T47D (cell line): ENCODE measurements around the gene DIP2C.
"Not testable (repeated sequence)": the region's sequence is repeated elsewhere in the genome, so short reads cannot be mapped to it uniquely, and the experiment has no call there.

Experiments
- DNase-seq, 2 experiments: peaks; one replicate each; pipeline versions ENCODE4 v3.0.0 to v3.0.0-alpha.2; 2011 to 2012; ENCODE audit warnings: low read depth in 1 of 2, low spot score in 1 of 2
- JUND ChIP-seq: IDR thresholded peaks from 2 replicates; pipeline ENCODE4 v1.6.1; 2012; ENCODE audit warnings: low read depth
- in situ Hi-C: cut with HindIII; loops from 2 replicates; pipeline ENCODE4 v1.10.0; 2016; ENCODE audit warnings: low sequenced_read_pairs, low pct_unique_long_range_greater_than_20kb

DIP2C gene

DNA sequence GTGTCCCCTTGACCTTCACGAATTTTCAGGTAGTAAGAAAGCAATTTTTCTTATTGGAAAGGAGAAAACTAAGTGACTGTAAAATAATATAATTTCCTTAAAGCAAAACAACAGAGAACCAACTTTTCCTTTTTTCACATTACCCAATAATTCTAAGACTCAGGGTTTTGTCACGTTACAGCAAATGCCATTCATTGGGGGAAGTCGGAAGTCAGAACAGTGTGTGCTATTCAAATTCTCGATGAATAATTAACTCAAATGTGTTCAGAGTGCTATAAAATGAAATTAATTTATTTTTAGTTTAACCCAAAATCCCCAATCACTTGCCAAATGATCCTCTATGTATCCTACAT is 40.0 kb downstream of the DIP2C start:
- DNase-seq, result no peak
- in situ Hi-C loops, result no loop called here

DNA sequence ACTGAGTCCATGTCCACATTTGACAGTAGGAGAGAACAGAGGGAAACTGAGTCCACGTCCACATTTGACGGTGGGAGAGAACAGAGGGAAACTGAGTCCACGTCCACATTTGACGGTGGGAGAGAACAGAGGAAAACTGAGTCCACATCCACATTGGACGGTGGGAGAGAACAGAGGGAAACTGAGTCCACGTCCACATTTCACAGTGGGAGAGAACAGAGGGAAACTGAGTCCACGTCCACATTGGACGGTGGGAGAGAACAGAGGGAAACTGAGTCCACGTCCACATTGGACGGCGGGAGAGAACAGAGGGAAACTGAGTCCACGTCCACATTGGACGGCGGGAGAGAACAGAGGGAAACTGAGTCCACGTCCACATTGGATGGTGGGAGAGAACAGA is 42.4 kb downstream of the DIP2C start:
- in situ Hi-C loops, DNase-seq: not testable (repeated sequence)

More for the DNA sequence above, 40.0 kb downstream of the DIP2C start:
- TF ChIP-seq JUND, result no peak

DNA sequence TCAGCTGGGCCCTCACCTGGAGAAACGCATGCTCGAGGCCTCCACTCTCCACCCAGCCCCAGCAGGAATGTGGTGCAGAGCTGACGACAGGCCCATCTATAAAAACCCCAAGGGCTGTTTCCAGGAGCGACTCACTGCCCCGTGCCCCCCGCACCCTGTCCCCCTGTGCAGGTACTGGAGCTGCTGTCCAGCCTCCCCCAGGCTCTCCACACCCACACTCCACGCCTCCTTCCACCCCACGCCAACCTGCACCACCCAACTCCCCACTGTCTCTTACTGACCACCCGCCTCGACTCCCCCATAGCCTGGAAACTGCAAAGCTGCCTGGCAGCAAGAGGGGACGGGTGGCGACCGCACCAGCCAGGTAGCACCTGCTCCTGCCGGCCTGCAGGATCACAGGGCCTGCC is 43.3 kb downstream of the DIP2C start:
- no peak for DNase-seq
- in situ Hi-C loops, result no loop called here

DNA sequence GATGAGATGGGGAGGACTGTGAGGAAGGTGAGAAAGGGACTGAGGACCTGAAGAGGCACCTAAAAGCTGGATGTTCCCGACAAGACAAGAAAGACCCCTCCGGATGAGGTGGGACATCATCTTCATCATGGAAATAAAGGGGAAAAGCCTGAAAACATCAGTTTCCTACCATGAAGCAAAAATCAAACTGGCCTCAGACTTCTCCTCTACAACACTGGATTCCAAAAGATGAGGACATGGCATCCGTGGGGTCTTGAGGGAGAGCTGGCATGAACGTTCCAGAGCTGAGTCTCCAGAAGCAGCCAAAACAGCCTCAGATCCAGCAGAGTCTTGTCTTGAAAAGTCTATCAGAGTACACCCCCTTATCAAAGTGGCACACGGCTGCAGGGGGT is 44.5 kb downstream of the DIP2C start:
- in situ Hi-C loops, result no loop called here
- no peak for TF ChIP-seq JUND
- no peak for DNase-seq

More for the DNA sequence above, 43.3 kb downstream of the DIP2C start:
- no peak for TF ChIP-seq JUND

DNA sequence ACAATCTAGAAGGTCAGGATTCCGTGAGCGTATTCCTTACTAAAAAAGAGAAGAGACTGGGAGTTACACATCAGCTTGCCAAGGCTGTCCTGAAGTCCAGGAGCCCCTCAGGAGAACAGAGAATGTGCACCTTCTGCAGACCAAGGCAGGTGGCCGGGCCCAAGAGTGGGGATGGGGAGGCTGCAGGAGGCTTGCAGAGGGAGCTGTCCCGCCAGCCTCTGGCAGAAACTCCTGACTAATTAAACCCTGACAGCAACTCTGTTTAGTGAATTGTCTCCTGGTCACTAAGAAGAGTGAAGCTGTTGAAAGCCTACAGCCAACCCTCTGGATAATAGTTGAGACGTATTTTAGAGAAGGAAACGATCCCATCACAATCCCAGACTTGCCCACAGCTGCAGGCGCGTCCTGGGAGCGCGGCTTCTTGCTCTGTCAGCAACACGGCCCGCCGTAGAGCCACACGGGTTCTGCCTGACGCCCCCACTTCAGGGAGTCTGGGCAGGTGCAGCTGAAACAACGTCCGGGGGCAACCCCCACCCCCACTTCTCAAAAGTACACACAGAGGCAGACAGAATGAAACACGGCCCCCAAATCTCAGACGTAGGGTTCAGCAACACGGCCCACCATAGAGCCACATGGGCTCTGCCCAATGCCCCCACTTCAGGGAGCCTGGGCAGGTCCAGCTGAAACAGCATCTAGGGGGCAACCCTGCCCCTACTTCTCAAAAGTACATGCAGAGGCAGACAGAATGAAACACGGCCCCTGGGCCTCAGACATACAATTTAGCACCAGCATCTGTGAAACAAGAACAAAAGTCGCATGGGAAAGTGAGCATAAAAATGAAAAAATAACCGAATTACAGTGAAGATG is 45.2 kb downstream of the DIP2C start:
- no peak for DNase-seq
- TF ChIP-seq JUND, result no peak
- in situ Hi-C loops, result no loop called here

DNA sequence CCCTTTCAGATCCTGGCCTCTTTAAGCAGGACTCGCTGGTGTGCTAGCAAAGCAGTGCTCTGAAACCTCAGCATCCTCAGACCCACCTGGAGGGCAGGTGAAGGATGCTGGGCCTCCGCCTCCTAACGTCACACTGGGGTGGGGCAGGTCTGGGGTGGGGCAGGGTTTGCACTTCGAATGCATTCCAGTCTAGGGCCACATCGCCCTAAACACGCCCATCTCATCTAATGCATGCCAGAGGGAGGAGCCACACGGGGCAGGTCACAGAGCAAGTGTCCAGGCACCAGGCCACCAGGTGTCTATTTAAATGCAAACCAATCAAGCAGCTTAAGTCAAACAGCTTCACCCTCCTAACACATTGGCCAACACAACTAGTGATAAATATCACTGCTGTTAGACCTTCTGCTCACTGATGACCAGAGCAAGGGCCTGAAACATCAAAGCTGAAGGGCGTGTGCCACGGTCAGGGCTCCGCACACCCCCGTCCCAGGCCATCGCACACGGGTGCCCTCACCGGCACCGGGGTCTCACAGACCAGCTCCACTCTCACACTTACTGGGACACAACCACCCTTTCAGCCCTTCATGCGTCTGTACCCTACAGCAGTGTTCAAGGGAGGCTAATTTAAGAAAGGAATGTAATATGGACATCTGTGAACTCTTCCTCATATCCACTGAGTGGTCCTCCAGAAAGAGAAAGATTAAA is 47.1 kb downstream of the DIP2C start:
- in situ Hi-C loops, result no loop called here

DNA sequence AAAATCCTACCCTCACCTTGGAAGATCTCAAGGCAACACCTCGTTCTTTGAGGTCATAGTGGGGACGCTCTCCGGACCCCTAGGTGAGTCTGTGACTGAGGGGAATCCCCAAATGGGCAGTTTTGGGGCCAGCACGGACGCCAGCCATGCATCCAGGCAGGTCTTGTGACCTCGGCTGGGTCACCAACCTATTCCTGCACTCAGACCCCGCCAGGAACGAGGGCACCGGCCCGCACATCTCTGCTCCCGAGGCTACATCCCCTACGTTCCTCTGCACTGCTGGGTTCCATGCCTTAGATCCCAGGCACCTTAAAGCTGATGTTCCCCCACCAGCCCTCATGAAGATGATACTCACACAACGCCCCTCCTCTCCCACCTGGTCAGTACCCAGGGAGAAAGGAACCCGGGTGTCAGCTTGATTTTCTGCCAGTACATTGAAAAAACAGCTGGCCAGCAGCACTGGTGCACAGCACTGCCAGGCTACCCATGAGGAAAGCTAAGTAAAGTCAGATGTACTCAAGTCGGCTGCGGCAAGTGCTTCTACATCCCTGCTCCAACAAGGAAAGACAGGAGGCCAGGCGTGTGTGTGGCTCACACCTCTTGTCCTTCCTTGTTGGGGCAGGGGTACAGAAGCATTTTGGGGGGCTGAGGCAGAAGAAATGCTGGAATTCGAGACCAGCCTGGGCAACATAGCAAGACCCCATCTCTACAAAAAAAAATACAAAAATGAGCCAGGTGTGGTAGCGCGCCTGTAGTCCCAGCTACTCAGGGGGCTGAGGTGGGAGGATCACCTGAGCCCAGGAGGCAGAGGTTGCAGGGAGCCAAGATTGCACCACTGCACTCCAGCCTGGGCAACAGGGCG is 48.1 kb downstream of the DIP2C start:
- DNase-seq, result no peak
- TF ChIP-seq JUND, result no peak
- in situ Hi-C loops, result no loop called here

More for the DNA sequence above, 47.1 kb downstream of the DIP2C start:
- DNase-seq, result peak; percentile 42 to 67
- no peak for TF ChIP-seq JUND

DNA sequence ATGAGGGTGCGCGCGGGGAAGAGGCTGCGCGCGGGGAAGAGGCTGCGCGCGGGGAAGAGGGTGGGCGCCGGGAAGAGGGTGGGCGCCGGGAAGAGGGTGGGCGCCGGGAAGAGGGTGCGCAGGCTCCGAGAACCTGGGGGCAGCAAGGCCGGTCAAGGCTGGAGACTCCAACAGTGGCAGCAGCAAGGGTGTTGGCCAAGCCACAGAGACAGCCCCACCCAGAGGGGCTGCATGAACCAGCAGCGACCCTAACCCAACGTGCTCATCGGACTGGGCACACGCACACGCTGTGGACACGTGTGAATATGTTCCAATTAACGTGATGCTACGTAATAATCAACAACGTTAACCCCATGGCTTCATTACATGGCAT is 48.8 kb downstream of the DIP2C start:
- in situ Hi-C loops, result no loop called here
- no peak for DNase-seq
- no peak for TF ChIP-seq JUND

DNA sequence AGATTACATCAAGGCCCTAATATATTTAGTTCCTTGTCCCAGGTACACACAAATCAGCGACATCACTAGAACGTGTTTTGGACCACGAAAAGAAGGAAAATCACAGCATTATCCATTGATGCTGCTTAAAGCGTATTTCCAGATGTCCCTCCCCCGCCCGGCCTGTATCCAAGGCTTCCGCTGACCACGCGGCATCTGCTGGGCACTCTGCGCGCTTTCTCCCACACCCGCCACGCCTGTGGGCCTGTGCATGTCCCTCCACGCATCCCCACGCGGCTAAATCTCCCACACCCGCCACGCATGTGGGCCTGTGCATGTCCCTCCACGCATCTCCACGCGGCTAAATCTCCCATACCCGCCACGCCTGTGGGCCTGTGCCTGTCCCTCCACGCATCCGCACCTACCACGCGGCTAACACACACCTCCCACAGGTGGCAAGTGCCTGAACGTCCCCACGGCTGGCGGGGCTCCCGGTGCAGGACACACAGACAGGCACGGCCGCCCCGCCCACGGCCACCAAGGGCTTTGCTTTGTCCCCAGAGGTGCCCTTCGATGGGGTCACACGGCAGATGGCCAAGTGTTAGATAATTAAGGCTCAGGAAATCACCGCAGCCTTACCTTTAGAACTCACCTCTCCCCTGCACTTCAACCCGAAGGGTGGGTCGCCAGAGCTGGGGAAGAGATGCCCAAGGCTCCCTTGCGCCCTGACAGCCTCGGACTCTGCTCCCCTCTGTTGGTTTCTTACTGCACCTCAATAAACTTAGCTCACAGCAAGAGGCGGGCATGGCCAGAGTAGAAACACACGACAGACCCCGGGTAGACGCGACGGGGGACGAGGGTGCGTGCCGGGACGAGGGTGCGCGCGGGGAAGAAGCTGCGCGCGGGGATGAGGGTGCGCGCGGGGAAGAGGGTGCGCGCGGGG is 49.5 kb downstream of the DIP2C start:
- in situ Hi-C loops, result no loop called here
- no peak for DNase-seq
- no peak for TF ChIP-seq JUND

DNA sequence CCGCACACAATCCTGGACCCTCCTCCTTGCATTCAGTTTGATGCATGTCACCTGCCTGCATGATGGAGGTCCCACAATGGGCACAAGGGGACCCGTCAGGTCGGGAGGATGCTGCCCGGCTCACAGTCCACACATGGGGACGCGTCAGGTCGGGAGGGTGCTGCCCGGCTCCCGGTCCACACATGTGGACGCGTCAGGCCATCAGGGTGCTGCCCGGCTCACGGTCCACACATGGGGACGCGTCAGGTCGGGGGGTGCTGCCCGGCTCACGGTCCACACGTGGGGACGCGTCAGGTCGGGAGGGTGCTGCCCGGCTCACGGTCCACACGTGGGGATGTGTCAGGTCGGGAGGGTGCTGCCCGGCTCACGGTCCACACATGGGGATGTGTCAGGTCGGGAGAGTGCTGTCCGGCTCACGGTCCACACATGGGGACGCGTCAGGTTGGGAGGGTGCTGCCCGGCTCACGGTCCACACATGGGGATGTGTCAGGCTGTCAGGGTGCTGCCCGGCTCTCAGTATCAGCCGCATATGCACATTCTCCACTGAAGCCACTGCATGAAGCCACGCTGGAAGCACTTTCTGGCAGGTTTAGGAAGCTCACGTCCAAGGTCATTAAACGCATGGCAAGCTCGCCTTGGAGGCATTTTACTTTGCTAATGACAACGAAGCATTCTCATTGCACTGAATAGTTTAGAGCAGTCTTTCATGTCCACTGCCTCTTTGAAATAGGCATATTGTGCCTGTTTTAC is 50.3 kb downstream of the DIP2C start:
- in situ Hi-C loops, result no loop called here

DNA sequence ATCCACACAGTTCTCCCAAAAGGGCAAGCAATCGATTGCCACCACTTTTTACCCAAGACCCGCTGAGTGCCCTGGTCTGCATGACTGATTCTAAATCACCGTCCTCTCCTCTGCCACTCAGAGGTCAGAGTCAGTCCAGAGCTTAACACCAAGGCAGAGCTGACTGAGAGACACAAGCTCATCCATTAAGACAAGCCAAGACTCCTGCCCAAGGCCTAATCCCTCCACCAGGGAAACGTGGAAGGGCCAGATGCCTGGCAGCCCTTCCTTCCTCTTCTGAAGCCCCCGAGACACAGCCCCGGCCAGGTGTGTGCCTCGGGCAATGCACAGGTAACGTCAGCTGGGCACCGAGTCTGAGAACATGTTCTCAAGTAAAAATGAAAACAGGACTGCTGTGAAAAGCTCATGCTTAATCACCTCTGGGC is 51.7 kb downstream of the DIP2C start:
- TF ChIP-seq JUND, result no peak
- in situ Hi-C loops, result no loop called here
- peak; percentile 37 to 60 for DNase-seq

More for the DNA sequence above, 50.3 kb downstream of the DIP2C start:
- no peak for TF ChIP-seq JUND
- DNase-seq, result no peak
